HFFc6 (cell line): Measurements from ENCODE around the gene PAOX. TPM values are rescaled to one million over a fixed set of nuclear protein-coding genes. Genes with fewer than 3 reads are reported as not detected.

Experiments
- DNase-seq: peaks from one replicate; pipeline ENCODE4 v3.0.0-alpha.2; 2018
- H3K27ac Mint-ChIP-seq: 2 replicates; pipeline ENCODE4 v1.8.0; 2020; ENCODE audit warnings: mild to moderate bottlenecking, mixed read lengths
- H3K27me3 Mint-ChIP-seq: 2 replicates; pipeline ENCODE4 v1.8.0; 2021; ENCODE audit warnings: mild to moderate bottlenecking, moderate library complexity, mixed read lengths; ENCODE audit not compliant: insufficient read depth
- H3K36me3 Mint-ChIP-seq: 2 replicates; pipeline ENCODE4 v1.8.0; 2021; ENCODE audit warnings: low read depth, mixed read lengths
- H3K4me1 Mint-ChIP-seq: 2 replicates; pipeline ENCODE4 v1.8.0; 2020; ENCODE audit warnings: low read depth, mixed read lengths
- H3K4me3 Mint-ChIP-seq: 2 replicates; pipeline ENCODE4 v1.8.0; 2020; ENCODE audit warnings: mild to moderate bottlenecking, moderate library complexity, mixed read lengths
- H3K9me3 Mint-ChIP-seq: 2 replicates; pipeline ENCODE4 v1.8.0; 2020; ENCODE audit warnings: mild to moderate bottlenecking, mixed read lengths
- total RNA-seq, 6 experiments: library from RNA; stranded (reverse); fragmentation: NEBNext Ultra II Directional; extraction: Animal tissue kit (Norgen Biotek cat#: 25700); gene quantifications; 2 replicates in 1 of 6; 3 replicates in 5 of 6; pipeline ENCODE4 v1.2.3, GENCODE V29; 2021
- TF ChIP-seq, protein P1 (sequence below): fragments of 200-600 bp; sonication (generic); IDR thresholded peaks from 2 replicates; pipeline ENCODE4 v1.5.0; 2021; ENCODE audit warnings: antibody characterized with exemption, mild to moderate bottlenecking

The PAOX gene
- total RNA-seq, 6 experiments from 2014 or later: 2.4 to 4.9 (median 3.6) TPM

DNA sequence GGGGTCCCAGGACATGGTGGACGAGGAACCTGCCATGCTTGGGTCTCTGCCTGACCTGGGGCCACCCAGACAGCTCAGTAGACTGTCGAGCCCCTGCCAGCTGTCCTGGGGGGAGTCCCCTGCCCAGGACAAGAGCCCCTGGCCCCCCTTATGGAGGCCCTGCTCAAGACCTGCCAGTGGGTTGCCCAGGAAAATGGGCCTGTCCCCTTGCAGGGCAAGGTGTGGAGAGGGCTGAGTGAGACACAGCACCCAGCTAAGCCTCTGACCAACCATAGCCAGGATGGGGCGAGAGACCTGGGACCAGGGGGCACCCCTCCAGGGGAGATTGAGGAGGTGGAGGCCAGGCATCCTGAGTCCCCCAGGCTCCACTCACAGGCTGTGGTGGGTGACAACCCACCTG lies 23.1 kb upstream of the PAOX start:
- Mint-ChIP-seq H3K36me3 (no peaks in the 10 kb centered on the region), H3K4me1 (no peaks in the 10 kb centered on the region), H3K4me3 (no peak overlapping the region), H3K27ac (no peak overlapping the region), H3K27me3 (peaks cover 5% of the 10 kb centered on the region), H3K9me3 (no peaks in the 10 kb centered on the region)
- DNase-seq: no peak
- TF ChIP-seq, protein P1, sequence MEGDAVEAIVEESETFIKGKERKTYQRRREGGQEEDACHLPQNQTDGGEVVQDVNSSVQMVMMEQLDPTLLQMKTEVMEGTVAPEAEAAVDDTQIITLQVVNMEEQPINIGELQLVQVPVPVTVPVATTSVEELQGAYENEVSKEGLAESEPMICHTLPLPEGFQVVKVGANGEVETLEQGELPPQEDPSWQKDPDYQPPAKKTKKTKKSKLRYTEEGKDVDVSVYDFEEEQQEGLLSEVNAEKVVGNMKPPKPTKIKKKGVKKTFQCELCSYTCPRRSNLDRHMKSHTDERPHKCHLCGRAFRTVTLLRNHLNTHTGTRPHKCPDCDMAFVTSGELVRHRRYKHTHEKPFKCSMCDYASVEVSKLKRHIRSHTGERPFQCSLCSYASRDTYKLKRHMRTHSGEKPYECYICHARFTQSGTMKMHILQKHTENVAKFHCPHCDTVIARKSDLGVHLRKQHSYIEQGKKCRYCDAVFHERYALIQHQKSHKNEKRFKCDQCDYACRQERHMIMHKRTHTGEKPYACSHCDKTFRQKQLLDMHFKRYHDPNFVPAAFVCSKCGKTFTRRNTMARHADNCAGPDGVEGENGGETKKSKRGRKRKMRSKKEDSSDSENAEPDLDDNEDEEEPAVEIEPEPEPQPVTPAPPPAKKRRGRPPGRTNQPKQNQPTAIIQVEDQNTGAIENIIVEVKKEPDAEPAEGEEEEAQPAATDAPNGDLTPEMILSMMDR: no peak

DNA sequence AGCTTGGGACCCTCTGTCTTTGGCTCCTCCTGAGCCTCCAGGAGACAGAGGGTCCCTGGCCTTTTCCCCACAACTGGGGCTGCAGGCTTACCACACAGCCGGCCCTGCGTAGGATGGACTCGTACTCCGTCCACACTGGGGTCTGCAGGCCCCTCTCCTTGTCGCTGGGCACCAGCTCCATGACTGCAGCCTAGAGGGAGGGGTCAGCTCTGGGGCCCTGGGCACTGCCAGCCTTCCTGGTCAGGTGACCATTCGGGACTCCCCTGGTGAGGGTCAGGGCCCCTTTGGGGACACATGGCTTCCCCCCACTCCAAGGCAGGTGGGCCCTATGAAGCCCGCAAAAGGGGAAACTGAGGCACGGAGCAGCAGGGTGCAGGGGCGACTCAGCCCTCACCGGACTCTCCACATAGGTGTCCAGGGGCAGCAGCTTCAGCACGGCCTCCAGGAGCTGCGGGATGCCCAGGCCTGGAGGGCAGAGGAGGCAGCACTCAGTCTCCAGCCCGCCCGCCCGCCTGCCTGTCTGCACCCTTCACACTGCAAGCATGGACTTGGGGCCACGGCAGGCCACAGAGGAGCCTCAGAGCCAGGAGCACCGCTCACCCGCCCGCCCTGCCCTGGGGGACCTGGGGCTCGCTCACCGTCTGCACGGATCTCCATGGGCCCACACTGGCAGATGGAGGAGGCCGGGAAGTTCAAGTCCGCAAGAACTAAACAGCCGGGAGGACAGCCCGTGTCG lies 22.3 kb upstream of the PAOX start:
- no peaks in the 10 kb centered on the region for H3K9me3 Mint-ChIP-seq
- DNase-seq: no peak
- peaks cover 5% of the 10 kb centered on the region for H3K36me3 Mint-ChIP-seq
- no peak overlapping the region; the same call in 1 of the 2 replicates for H3K4me3 Mint-ChIP-seq
- TF ChIP-seq, protein P1: no peak
- peaks cover 5% of the 10 kb centered on the region for H3K27me3 Mint-ChIP-seq
- H3K27ac Mint-ChIP-seq: no peak overlapping the region
- H3K4me1 Mint-ChIP-seq: no peaks in the 10 kb centered on the region

DNA sequence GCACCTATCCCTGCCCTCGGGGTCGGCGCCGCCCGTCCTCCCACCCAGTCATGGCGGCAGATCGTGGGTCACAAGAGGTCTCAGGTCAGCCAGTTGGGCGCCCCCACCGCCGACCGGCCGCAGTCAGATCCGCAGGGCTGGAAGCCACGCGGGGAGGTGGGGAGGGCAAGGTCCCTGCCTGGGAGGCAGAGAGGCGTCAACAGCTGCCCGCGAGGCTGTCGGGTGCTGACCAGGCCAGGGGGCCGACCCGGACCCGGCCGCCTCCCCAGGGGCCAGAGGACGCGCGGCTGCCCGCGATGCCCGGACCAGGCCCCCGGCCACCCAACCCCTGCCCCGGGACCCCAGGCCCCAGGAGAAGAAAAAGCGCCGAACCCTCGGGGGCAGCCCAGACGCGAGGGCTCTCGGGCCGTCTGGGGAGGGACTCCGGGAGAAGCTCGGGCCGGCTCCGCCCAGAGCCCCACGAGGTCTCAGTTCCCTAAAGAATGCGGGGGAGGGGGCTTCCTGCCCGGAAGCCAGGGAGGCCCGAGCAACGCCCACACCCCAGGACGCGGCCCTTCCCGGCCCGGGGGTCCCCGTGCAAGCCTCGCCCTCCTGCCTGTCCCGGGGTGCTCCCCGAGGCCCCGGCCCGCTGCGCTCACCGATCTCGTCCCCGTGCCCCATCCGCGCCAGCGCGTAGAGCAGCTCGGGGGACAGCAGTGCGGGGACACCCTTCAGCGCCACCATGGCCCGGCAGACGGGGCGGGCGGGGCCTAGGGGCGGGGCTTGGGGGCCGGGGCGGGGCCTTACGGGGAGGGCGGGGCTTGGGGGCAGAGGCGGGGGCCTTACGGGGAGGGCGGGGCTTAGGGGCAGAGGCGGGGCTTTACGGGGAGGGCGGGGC lies 21.5 kb upstream of the PAOX start, which contains the start of gene FUOM:
Gene FUOM (minus strand): TSS at position 735 of the 877 bp plus-strand sequence. CDS start 12 bp downstream, at position 723.
- Mint-ChIP-seq H3K4me3 (no peak within 1 kb of the TSS; the same call in 1 of the 2 replicates), H3K27ac (no peak within 1 kb of the TSS), H3K27me3 (peaks cover 6% of the 10 kb centered on the region), H3K36me3 (peaks cover 13% of the 10 kb centered on the region), H3K9me3 (no peaks in the 10 kb centered on the region), H3K4me1 (no peaks in the 10 kb centered on the region)
- no peak for DNase-seq
- TF ChIP-seq, protein P1: no peak

DNA sequence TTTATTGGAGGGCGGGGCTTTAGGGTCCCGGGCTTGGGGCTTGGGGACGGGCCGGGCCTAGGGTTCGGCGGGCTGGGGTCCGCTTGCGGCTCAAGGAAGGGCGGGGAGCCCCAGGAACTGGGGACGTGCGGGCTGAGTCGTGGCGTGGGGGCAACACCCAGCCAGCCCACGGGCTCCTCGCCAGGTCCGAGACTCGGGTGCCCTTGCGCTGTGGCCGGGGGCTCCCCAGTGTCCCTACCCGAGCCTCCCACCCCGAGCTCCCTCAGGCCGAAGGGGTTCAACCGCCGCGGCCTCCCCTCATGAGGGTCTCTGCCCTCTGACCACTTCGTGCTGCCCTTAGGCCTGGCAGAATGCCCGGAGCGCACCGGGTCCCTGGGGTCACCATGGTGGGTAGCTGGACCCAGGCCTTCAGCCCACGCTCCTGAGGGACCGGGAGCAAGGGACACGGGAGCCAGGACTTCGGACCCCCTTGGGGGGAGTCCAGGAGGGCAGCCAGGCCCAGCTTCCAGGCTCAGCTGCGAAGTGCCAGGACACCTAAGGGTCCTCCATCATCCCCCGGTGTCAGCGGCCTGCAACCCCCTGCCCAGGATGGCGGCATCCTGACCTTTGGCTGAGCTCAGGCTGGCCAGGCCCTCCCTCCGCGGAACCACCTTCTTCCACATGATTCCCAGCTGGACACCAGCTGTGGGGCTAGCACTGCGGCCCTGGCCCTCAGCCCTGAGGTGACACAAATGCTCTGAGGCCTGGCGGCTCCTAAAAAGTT lies 20.7 kb upstream of the PAOX start:
- Mint-ChIP-seq H3K4me1 (no peaks in the 10 kb centered on the region), H3K27me3 (peaks cover 5% of the 10 kb centered on the region), H3K27ac (no peak overlapping the region), H3K4me3 (no peak overlapping the region), H3K36me3 (peaks cover 21% of the 10 kb centered on the region), H3K9me3 (no peaks in the 10 kb centered on the region)
- no peak for DNase-seq
- TF ChIP-seq, protein P1: no peak

DNA sequence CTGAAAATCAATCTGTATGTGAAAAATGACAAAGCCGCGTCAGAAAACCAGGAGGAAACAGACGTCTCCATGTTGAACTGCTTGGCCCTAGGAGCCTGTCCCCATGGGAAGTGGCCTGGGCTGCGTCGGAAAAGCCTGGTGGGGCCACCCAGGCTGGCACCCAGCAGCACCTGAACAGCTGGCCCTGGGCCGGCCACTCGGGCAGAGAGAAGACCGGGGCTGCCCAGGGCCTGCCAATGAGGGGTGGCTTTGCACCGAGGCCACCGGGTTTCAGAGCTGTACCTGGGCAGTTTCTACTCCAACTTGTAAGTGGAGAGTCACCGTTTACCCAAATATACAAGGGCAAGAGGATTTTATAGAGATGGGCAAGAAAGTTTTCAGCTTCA lies 20.1 kb upstream of the PAOX start:
- H3K4me3 Mint-ChIP-seq: no peak overlapping the region
- no peaks in the 10 kb centered on the region for H3K4me1 Mint-ChIP-seq
- no peak overlapping the region for H3K27ac Mint-ChIP-seq
- no peak for DNase-seq
- H3K36me3 Mint-ChIP-seq: peaks cover 22% of the 10 kb centered on the region
- peaks cover 4% of the 10 kb centered on the region for H3K27me3 Mint-ChIP-seq
- H3K9me3 Mint-ChIP-seq: no peaks in the 10 kb centered on the region
- TF ChIP-seq, protein P1: no peak
